NT2/D1 (cell line): Measurements from ENCODE around the gene NADSYN1.

Source experiments
- SUZ12 ChIP-seq: IDR thresholded peaks from 2 replicates; pipeline ENCODE4 v1.6.1; 2011; ENCODE audit not compliant: insufficient read length, insufficient read depth; ENCODE audit errors: extremely low read depth
- YY1 ChIP-seq: IDR thresholded peaks from 2 replicates; pipeline ENCODE4 v1.6.1; 2011; ENCODE audit not compliant: insufficient read length, insufficient read depth
- ZNF274 ChIP-seq: IDR thresholded peaks from 2 replicates; pipeline ENCODE4 v1.6.1; 2011; ENCODE audit warnings: mild to moderate bottlenecking, low read depth, low read length

GRCh38 chr11:71490731-71491390 lies 37.9 kb downstream of the NADSYN1 start:
- TF ChIP-seq ZNF274 (no peak), YY1 (no peak), SUZ12 (no peak)
